HG03025 (cell line): ENCODE results near the gene LIN9.

Experiments used
- ATAC-seq: cut with Tn5 transposase; IDR thresholded peaks from one replicate; pipeline ENCODE4 v1.9.1; 2021; ENCODE audit warnings: mild to moderate bottlenecking, moderate library complexity; ENCODE audit not compliant: unreplicated experiment, low FRiP score

Gene LIN9

GRCh38 chr1:226185141-226186036 is 123.6 kb downstream of the LIN9 start:
- no peak for ATAC-seq

GRCh38 chr1:226181996-226182714 is 126.8 kb downstream of the LIN9 start:
- no peak for ATAC-seq
